Fibroblast of lung (primary cell): ENCODE data around the gene ANKS3. TPM values are rescaled to one million over a fixed set of nuclear protein-coding genes. Genes with fewer than 3 reads are reported as not detected.

Source experiments
- DNase-seq, 2 donors: peaks; one replicate each; pipeline versions ENCODE4 v3.0.0 to v3.0.0-alpha.2; 2010; ENCODE audit warnings: low read depth in 2 of 2
- H2AFZ ChIP-seq: 2 replicates; pipeline ENCODE4 v1.5.1; 2012; ENCODE audit warnings: low read length, control low read depth, inconsistent platforms
- H3K27ac ChIP-seq: 2 replicates; pipeline ENCODE4 v1.5.1; 2011; ENCODE audit warnings: low read length, control low read depth; ENCODE audit not compliant: insufficient read depth
- H3K27me3 ChIP-seq: 2 replicates; pipeline ENCODE4 v1.5.1; 2011; ENCODE audit warnings: mild to moderate bottlenecking, low read length; ENCODE audit not compliant: control insufficient read depth, insufficient read depth
- H3K36me3 ChIP-seq: 2 replicates; pipeline ENCODE4 v1.5.1; 2011; ENCODE audit warnings: low read length; ENCODE audit not compliant: control insufficient read depth, insufficient read depth
- H3K4me1 ChIP-seq: 2 replicates; pipeline ENCODE4 v1.5.1; 2011; ENCODE audit warnings: low read length; ENCODE audit not compliant: control insufficient read depth, insufficient read depth; ENCODE audit errors: extremely low read depth
- H3K4me2 ChIP-seq: 2 replicates; pipeline ENCODE4 v1.5.1; 2011; ENCODE audit warnings: low read length, control low read depth; ENCODE audit not compliant: insufficient read depth; ENCODE audit errors: extremely low read depth
- H3K4me3 ChIP-seq, 4 experiments: fragments of 200-600 bp in 1 of 4; sonication (generic) in 1 of 4; replicated peaks in 1 of 4; 2 replicates each; pipeline ENCODE4 v1.5.1; 2011 to 2016; ENCODE audit warnings: low read length in 4 of 4, low read depth in 3 of 4, mild to moderate bottlenecking in 3 of 4, control low read depth in 2 of 4, inconsistent platforms in 1 of 4, mixed read lengths in 1 of 4; ENCODE audit not compliant: insufficient read depth in 1 of 4; ENCODE audit errors: control extremely low read depth in 1 of 4
- H3K79me2 ChIP-seq: 2 replicates; pipeline ENCODE4 v1.5.1; 2012; ENCODE audit warnings: mild to moderate bottlenecking, low read length, inconsistent platforms; ENCODE audit not compliant: control insufficient read depth, insufficient read depth
- H3K9ac ChIP-seq: 2 replicates; pipeline ENCODE4 v1.5.1; 2011; ENCODE audit warnings: mild to moderate bottlenecking, low read length, control low read depth; ENCODE audit not compliant: insufficient read depth
- H3K9me3 ChIP-seq: 2 replicates; pipeline ENCODE4 v1.5.1; 2012; ENCODE audit warnings: low read depth, low read length; ENCODE audit not compliant: control insufficient read depth, insufficient read depth
- H4K20me1 ChIP-seq: 2 replicates; pipeline ENCODE4 v1.5.1; 2011; ENCODE audit warnings: low read length; ENCODE audit not compliant: control insufficient read depth, insufficient read depth; ENCODE audit errors: extremely low read depth
- CTCF ChIP-seq, 2 donors: IDR thresholded peaks in 1 of 2; conservative IDR thresholded peaks in 1 of 2; 1 replicate in 1 of 2; 2 replicates in 1 of 2; pipeline ENCODE4 v1.5.1; 2011 to 2012; ENCODE audit warnings: low read length in 2 of 2, control low read depth in 1 of 2, inconsistent platforms in 1 of 2, low read depth in 1 of 2, mild to moderate bottlenecking in 1 of 2
- EZH2 ChIP-seq: IDR thresholded peaks from 2 replicates; pipeline ENCODE4 v1.5.1; 2012; ENCODE audit warnings: low read length, control low read depth, mild to moderate bottlenecking; ENCODE audit errors: missing control alignments
- polyA plus RNA-seq, 2 donors: library from polyadenylated mRNA; depleted of rRNA in 1 of 2; stranded (reverse) in 1 of 2; unstranded in 1 of 2; fragments of >200 nt; gene quantifications; 2 replicates each; pipeline ENCODE4 v1.2.1, GENCODE V29; 2011 to 2012; ENCODE audit warnings: missing spikeins in 1 of 2
- total RNA-seq: library from RNA; depleted of rRNA; stranded (reverse); fragments of >200 nt; gene quantifications from 2 replicates; pipeline ENCODE4 v1.2.1, GENCODE V29; 2014

The ANKS3 gene
- total and polyA plus RNA-seq, 2 donors (not counting 1 experiment from before 2014, with no cell fraction given), result 11.9 to 26.3 TPM

GRCh38 chr16:4760221-4760910 lies 26.3 kb upstream of the ANKS3 start:
- no peak for DNase-seq
- Histone ChIP-seq H3K9ac (no peak overlapping the region), H3K4me2 (no peak overlapping the region), H3K79me2 (peaks cover 4% of the 10 kb centered on the region), H3K4me1 (no peaks in the 10 kb centered on the region), H3K9me3 (no peaks in the 10 kb centered on the region), H3K36me3 (peaks cover 20% of the 10 kb centered on the region), H3K27me3 (no peaks in the 10 kb centered on the region), H3K4me3 (no peak overlapping the region), H4K20me1 (no peaks in the 10 kb centered on the region), H2AFZ (no peak overlapping the region), H3K27ac (no peak overlapping the region)
- TF ChIP-seq EZH2 (no peak), CTCF (conservative IDR thresholded peaks at IDR 0.05 in 1 of 2, IDR thresholded peaks at IDR 0.05 in 1 of 2; ENCODE audit: low read depth in 1 of 2, low read length in 2 of 2) (no peak)

GRCh38 chr16:4755687-4756086 lies 21.6 kb upstream of the ANKS3 start:
- TF ChIP-seq EZH2, result no peak
- no peak for TF ChIP-seq CTCF (conservative IDR thresholded peaks at IDR 0.05 in 1 of 2, IDR thresholded peaks at IDR 0.05 in 1 of 2; ENCODE audit: low read depth in 1 of 2, low read length in 2 of 2)
- H3K79me2 ChIP-seq, result no peaks in the 10 kb centered on the region
- H3K9me3 ChIP-seq, result no peaks in the 10 kb centered on the region
- no peak overlapping the region for H2AFZ ChIP-seq
- no peak overlapping the region for H3K4me3 ChIP-seq
- no peaks in the 10 kb centered on the region for H3K27me3 ChIP-seq
- H3K9ac ChIP-seq, result no peak overlapping the region
- H3K36me3 ChIP-seq, result peaks cover 24% of the 10 kb centered on the region
- H3K4me1 ChIP-seq, result no peaks in the 10 kb centered on the region
- H4K20me1 ChIP-seq, result no peaks in the 10 kb centered on the region
- no peak overlapping the region for H3K27ac ChIP-seq
- no peak for DNase-seq
- H3K4me2 ChIP-seq, result no peak overlapping the region

GRCh38 chr16:4754865-4755264 lies 20.8 kb upstream of the ANKS3 start:
- Histone ChIP-seq H3K27me3 (no peaks in the 10 kb centered on the region), H3K79me2 (no peaks in the 10 kb centered on the region), H3K4me2 (no peak overlapping the region), H3K36me3 (peaks cover 18% of the 10 kb centered on the region), H2AFZ (no peak overlapping the region), H3K4me3 (no peak overlapping the region), H4K20me1 (no peaks in the 10 kb centered on the region), H3K27ac (no peak overlapping the region), H3K4me1 (no peaks in the 10 kb centered on the region), H3K9me3 (no peaks in the 10 kb centered on the region), H3K9ac (no peak overlapping the region)
- no peak for TF ChIP-seq CTCF (conservative IDR thresholded peaks at IDR 0.05 in 1 of 2, IDR thresholded peaks at IDR 0.05 in 1 of 2; ENCODE audit: low read depth in 1 of 2, low read length in 2 of 2)
- no peak for DNase-seq
